Astrocyte of the spinal cord (primary cell): ENCODE measurements around the gene TAX1BP1.
"Not testable (repeated sequence)": the region's sequence is repeated elsewhere in the genome, so short reads cannot be mapped to it uniquely, and the experiment has no call there.

ENCODE experiments used
- DNase-seq: peaks from one replicate; pipeline ENCODE4 v3.0.0; 2011; ENCODE audit warnings: low read depth, low spot score
- H3K4me3 ChIP-seq: 2 replicates; pipeline ENCODE4 v1.5.1; 2011; ENCODE audit warnings: low read depth, mild to moderate bottlenecking, low read length, moderate library complexity
- CTCF ChIP-seq: IDR thresholded peaks from 2 replicates; pipeline ENCODE4 v1.5.1; 2012; ENCODE audit warnings: low read depth, mild to moderate bottlenecking, low read length, inconsistent platforms
- in situ Hi-C: cut with HindIII; loops from 2 replicates; pipeline ENCODE4 v1.10.0; 2017; ENCODE audit warnings: low sequenced_read_pairs

The TAX1BP1 gene

DNA sequence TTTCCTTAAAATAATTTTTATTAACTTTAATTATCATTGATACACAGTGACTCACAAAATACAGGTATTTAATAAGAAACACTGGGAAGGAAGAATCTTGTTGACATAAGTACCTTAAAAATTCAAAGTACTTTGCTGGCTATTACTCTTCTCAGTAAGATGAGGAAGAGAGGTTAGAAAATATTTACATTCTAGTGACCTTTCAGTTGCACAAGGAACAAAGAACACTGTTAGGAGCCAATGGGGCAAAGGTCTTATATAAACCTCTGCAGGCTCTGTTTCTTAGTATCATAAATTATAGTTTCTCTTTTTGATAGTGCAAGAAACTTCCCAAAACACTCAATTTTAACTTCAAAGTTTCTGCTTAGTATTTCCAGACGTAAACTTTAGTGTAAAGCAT lies 4.8 kb upstream of the TAX1BP1 start:
- in situ Hi-C loops, result no loop called here
- no peak for DNase-seq
- no peak overlapping the region for H3K4me3 ChIP-seq
- no peak for TF ChIP-seq CTCF

- TF ChIP-seq CTCF, result no peak
Observed at GRCh38 chr7:27735831-27736230, 4.1 kb upstream of the TAX1BP1 start.

GRCh38 chr7:27737178-27737577 lies 2.8 kb upstream of the TAX1BP1 start:
- in situ Hi-C loops, result no loop called here
- TF ChIP-seq CTCF, result no peak
- no peak overlapping the region for H3K4me3 ChIP-seq
- no peak for DNase-seq

More at GRCh38 chr7:27735831-27736230, 4.1 kb upstream of the TAX1BP1 start:
- in situ Hi-C loops, result no loop called here
- no peak for DNase-seq
- H3K4me3 ChIP-seq, result no peak overlapping the region

DNA sequence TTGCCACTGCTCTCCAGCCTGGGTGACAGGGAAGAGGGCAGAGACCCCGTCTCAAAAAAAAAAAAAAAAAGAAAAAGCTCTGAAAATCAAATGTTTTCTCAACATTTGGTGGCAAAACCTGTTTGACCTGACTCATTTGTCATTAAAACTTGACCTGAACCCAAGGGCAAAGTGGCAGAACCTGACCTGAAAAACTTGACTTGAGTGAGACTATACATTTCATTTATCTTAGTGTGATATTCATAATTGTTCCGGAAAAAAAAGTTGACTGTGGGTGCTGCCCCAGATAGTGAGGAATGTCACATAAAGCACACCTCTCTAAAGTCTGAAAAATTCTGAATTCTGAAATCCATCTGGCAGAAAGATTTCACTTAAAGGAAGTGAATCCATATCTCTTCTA lies 2.3 kb upstream of the TAX1BP1 start:
- DNase-seq, result no peak
- TF ChIP-seq CTCF, result no peak
- no peak overlapping the region for H3K4me3 ChIP-seq
- in situ Hi-C loops, result no loop called here

DNA sequence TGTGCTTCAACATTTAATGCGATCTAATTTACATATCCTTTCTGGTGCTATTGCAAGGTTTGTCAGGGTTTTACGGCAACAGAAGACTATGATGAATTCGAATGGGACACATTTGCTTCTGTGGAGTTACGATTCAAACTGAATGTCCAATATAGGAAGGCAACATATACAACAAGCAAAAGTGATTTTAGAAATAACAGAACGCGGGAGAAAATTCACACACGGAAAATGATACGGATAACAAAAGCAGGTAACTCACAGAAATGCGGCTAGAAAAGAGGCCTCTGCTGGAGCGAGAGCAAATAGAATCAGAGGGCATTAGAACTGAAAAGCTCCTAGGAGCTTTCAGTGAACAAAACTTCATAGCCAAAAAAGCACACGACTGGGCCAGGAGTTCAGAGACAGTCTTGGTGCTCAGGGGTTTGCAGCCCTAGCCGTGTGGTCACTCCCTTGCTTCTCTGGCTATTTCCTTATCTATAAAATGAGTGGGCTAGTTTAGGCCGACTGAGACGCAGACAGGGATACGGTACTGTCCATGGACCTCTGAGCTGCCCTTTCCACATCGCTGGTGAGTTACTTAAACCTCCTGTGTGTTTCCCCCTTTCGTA lies 557 bp upstream of the TAX1BP1 start:
- in situ Hi-C loops, result no loop called here
- no peak for TF ChIP-seq CTCF
- H3K4me3 ChIP-seq, result peak overlapping the region; percentile 94
- no peak for DNase-seq

- in situ Hi-C loops, result no loop called here
- no peak for TF ChIP-seq CTCF
- peak; percentile 76 for DNase-seq
- peak overlapping the region; percentile 94 for H3K4me3 ChIP-seq
Observed at GRCh38 chr7:27740449-27741086, 606 bp downstream of the TAX1BP1 start.

- not testable (repeated sequence) for DNase-seq
Observed at GRCh38 chr7:27742091-27742710, 2.2 kb downstream of the TAX1BP1 start.

More at GRCh38 chr7:27742091-27742710, 2.2 kb downstream of the TAX1BP1 start:
- in situ Hi-C loops, H3K4me3 ChIP-seq: not testable (repeated sequence)
